ENCODE data around the gene PARP14.
"Not testable (repeated sequence)": the region's sequence is repeated elsewhere in the genome, so short reads cannot be mapped to it uniquely, and the experiment has no call there.

The PARP14 gene

DNA sequence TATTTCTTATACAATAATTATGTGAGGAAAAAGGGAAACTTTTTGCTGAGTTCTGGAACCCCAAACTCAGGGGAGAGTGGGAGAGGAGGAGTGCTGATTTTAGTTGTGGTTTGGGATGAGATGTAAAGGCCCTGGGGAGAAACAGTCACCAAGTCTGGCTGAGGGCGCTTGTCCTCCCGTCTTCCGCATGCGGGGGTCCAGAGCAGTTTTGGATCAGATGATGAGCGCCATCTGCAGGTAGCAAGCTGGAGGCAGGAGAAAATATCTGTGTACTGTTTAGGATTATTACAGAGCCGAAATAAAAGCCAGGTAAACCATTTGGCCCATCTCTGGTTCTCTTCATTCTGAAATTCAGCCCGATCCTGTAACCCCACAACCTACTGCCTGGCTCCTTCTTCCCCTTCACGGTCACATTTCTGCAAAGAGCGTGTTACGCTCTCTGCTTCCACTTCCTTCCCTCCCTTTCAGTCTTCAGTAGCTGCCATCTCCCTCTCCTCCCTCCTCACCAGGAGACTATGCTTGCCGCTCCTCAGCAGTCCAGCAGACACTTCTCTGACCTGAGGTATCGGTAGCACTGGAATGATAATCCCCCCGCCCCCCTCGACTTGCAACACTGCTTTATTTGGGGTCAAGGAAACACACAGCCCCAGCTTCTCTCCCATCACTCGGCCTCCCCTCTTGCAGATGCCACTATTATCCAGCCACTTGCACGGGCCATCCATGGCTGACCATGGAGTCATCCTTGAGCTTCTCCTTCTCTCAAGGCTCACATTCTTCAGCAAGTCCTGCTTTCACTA lies 1.4 kb upstream of the PARP14 start:
- Histone ChIP-seq H3K4me3 (ENCODE audit: low read length in 2 of 2) (peak overlapping the region; percentile 79 to 90), H3K27ac (ENCODE audit: low read length) (peak overlapping the region; percentile 94), H3K9ac (ENCODE audit: low read length in 2 of 2) (peak overlapping the region; percentile 75 to 92), H3K36me3 (ENCODE audit: control insufficient read depth in 2 of 2, insufficient read depth in 2 of 2, low read length in 2 of 2) (no peaks in the 10 kb centered on the region), H3K4me1 (ENCODE audit: control insufficient read depth, insufficient read depth, low read length) (peaks cover 31% of the 10 kb centered on the region), H3K27me3 (ENCODE audit: control insufficient read depth in 1 of 2, insufficient read depth in 2 of 2, low read length in 2 of 2) (no peaks in the 10 kb centered on the region), H3K9me3 (ENCODE audit: control insufficient read depth in 2 of 2, low read length in 2 of 2) (no peaks in the 10 kb centered on the region)

DNA sequence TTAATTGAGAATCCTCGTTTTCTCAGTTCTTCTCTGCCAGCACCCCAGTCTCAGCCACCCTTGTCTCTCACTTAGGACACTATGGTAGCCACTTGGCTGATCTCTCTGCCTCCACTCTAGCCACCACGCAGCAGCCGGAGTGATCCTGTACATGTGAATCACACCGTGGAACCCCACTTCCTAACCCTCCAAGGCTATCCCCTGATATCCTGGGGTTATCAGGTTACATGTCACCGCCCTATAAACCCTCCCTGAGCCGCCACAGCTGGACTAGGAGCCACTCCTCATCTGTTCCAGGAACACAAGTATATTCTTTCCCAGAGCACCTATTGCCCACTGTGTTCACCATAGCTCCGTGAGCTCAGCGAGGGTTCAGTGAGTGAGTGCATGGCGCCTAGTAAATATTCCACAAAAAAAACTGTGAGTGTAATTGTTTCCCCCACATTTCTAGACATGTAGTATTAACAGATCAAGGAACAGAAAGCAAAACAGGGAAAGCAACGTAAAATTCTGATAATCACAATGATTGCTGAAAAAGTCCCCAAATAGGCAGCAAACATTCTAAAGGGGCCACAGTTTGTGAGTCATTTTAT lies 661 bp upstream of the PARP14 start:
- H3K27me3 ChIP-seq (ENCODE audit: control insufficient read depth in 1 of 2, insufficient read depth in 2 of 2, low read length in 2 of 2) = no peaks in the 10 kb centered on the region
- peaks cover 31% of the 10 kb centered on the region for H3K4me1 ChIP-seq (ENCODE audit: control insufficient read depth, insufficient read depth, low read length)
- no peaks in the 10 kb centered on the region for H3K9me3 ChIP-seq (ENCODE audit: control insufficient read depth in 2 of 2, low read length in 2 of 2)
- H3K4me3 ChIP-seq (ENCODE audit: low read length in 2 of 2) = peak overlapping the region; percentile 79 to 90
- H3K27ac ChIP-seq (ENCODE audit: low read length) = peak overlapping the region; percentile 94
- H3K36me3 ChIP-seq (ENCODE audit: control insufficient read depth in 2 of 2, insufficient read depth in 2 of 2, low read length in 2 of 2) = no peaks in the 10 kb centered on the region
- peak overlapping the region; percentile 75 to 92 for H3K9ac ChIP-seq (ENCODE audit: low read length in 2 of 2)

DNA sequence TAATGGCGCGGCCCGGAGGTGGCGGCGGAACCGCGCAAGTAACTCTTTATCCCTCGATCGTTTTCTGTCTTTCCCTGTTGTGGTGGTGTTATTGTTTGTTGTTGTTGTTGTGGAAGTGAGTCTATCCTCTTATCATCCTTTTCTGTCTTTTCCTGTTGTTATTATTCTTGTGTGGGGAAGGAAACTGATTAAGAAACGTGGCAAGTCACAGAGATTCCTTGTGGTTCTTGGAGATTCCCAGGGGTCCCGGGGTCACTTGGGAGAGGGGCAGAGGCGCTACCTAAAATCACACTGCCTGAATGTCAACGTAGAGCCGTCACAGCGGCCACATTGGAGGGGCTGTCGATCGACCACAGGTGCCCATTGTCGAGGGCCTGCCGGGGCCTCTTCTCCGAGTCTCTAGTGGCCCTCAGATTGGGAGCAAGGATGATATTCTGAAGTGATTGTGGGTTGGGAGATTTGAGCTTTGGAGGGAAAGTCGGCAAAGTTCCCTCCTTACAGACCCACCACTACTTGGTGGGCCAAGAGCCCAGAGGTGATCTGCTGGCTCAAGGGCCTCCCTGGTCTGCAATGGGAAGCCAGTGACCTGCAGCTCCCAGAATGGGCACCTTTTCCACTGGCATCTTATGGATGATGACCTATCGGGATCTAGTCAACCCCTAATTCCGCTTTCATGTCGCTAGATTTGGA lies 790 bp downstream of the PARP14 start:
- H3K27ac ChIP-seq (ENCODE audit: low read length) = peak overlapping the region; percentile 94
- H3K9me3 ChIP-seq (ENCODE audit: control insufficient read depth in 2 of 2, low read length in 2 of 2) = no peaks in the 10 kb centered on the region
- peak overlapping the region; percentile 79 to 90 for H3K4me3 ChIP-seq (ENCODE audit: low read length in 2 of 2)
- peaks cover under 1 to 8% of the 10 kb centered on the region in 2 donors for H3K36me3 ChIP-seq (ENCODE audit: control insufficient read depth in 2 of 2, insufficient read depth in 2 of 2, low read length in 2 of 2)
- H3K9ac ChIP-seq (ENCODE audit: low read length in 2 of 2) = peak overlapping the region; percentile 75 to 80
- H3K4me1 ChIP-seq (ENCODE audit: control insufficient read depth, insufficient read depth, low read length) = peaks cover 31% of the 10 kb centered on the region
- H3K27me3 ChIP-seq (ENCODE audit: control insufficient read depth in 1 of 2, insufficient read depth in 2 of 2, low read length in 2 of 2) = no peaks in the 10 kb centered on the region

DNA sequence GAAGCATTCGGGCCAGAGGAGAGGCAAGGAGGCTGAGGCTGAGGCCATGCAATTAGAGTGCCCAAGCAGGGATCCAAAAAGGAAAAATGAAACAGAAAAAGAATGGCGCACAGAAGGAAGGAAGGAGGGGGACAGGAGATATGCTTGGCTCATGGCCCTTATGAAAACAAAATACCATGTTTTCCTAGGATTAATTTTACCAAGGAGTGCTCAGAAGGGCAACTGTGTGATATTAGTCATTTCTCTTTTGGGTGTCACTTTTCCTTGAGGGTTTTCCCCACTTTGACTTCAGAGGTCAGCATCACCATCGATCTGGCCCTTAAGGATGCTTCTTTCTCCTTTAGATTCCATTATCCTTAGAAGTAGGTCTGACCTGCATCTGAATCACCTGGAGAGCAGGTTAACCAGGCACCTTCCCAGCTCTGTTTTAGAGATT lies 1.4 kb downstream of the PARP14 start:
- H3K4me3 ChIP-seq (ENCODE audit: low read length in 2 of 2) = peak overlapping the region; percentile 79 to 90
- H3K27ac ChIP-seq (ENCODE audit: low read length) = peak overlapping the region; percentile 94
- peak overlapping the region; percentile 75 to 80 for H3K9ac ChIP-seq (ENCODE audit: low read length in 2 of 2)
- peaks cover 31% of the 10 kb centered on the region for H3K4me1 ChIP-seq (ENCODE audit: control insufficient read depth, insufficient read depth, low read length)
- no peaks in the 10 kb centered on the region for H3K27me3 ChIP-seq (ENCODE audit: control insufficient read depth in 1 of 2, insufficient read depth in 2 of 2, low read length in 2 of 2)
- peaks cover 6 to 10% of the 10 kb centered on the region in 2 donors for H3K36me3 ChIP-seq (ENCODE audit: control insufficient read depth in 2 of 2, insufficient read depth in 2 of 2, low read length in 2 of 2)
- no peaks in the 10 kb centered on the region for H3K9me3 ChIP-seq (ENCODE audit: control insufficient read depth in 2 of 2, low read length in 2 of 2)

DNA sequence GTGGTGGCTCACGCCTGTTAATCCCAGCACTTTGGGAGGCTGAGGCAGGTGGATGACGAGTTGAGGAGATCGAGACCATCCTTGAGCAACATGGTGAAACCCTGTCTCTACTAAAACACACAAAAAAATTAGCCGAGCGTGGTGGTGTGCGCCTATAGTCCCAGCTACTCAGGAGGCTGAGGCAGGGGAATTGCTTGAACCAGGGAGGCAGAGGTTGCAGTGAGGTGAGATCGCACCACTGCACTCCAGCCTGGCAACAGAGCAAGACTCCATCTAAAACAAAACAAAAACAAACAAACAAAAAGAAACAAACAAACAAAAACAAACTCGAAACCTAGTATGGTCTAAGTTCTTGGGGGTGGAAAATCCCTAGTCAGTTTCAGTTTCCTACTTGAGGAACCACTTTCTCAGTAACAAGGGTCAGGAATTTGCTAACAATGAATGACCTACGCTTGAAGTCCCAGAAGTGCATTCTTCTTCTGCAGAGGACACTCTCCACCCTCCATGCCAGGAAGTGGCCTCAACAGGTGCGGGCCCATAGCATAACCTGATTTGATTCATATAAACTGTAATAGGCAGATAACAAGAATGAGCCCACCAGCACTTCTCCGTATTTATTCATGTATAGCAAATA lies 2.3 kb downstream of the PARP14 start:
- H3K9me3 ChIP-seq (ENCODE audit: control insufficient read depth in 2 of 2, low read length in 2 of 2); H3K27ac ChIP-seq (ENCODE audit: low read length); H3K9ac ChIP-seq (ENCODE audit: low read length in 2 of 2); H3K27me3 ChIP-seq (ENCODE audit: control insufficient read depth in 1 of 2, insufficient read depth in 2 of 2, low read length in 2 of 2): not testable (repeated sequence)
- Histone ChIP-seq H3K4me1 (ENCODE audit: control insufficient read depth, insufficient read depth, low read length) (peaks cover 31% of the 10 kb centered on the region), H3K36me3 (ENCODE audit: control insufficient read depth in 2 of 2, insufficient read depth in 2 of 2, low read length in 2 of 2) (peaks cover 14 to 17% of the 10 kb centered on the region in 2 donors), H3K4me3 (ENCODE audit: low read length in 2 of 2) (peak overlapping the region in 1 of 2 donors; percentile 15)

DNA sequence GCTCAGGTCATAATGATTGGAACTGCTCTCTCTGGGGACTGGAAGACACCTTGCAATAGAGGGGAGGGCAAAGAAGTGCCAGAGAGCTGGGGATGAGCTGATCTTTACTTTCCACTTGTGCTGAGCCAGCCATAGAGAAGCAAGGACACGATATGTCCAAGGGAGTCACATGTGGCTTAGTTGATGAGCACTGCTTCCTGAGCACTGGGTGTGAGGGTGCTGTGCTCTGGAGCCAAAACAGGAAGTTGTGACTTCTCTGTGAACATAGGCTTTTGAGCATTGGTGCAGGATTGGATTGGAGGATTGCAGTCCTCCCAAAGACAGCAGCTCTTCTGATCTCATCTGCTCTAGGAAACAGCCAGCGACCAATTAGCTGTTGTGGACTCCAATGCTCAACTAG lies 6.7 kb downstream of the PARP14 start:
- no peak overlapping the region for H3K4me3 ChIP-seq (ENCODE audit: low read length in 2 of 2)

DNA sequence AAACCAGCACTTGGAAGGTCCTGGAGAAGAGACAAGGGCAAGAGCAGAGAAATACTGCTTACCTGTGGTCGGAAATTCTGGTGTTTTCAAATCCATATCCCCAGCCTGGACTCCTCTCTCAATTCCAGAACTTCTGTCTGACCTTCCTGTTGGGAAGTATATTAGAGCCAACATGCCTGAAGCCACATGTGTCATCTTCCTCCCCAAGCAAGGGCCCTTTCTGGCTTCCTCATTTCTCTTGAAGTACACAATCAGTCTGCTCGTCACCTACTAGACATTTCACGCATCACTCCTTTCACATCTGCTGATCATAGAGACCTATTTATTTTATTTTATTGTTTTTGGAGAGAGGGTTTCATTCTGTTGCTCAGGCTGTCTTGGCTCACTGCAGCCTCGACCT lies 8.4 kb downstream of the PARP14 start:
- Histone ChIP-seq H3K4me3 (ENCODE audit: low read length in 2 of 2) (no peak overlapping the region), H3K36me3 (ENCODE audit: control insufficient read depth in 2 of 2, insufficient read depth in 2 of 2, low read length in 2 of 2) (peaks cover 34 to 38% of the 10 kb centered on the region in 2 donors), H3K27ac (ENCODE audit: low read length) (no peak overlapping the region), H3K9ac (ENCODE audit: low read length in 2 of 2) (no peak overlapping the region), H3K4me1 (ENCODE audit: control insufficient read depth, insufficient read depth, low read length) (no peaks in the 10 kb centered on the region), H3K9me3 (ENCODE audit: control insufficient read depth in 2 of 2, low read length in 2 of 2) (no peaks in the 10 kb centered on the region), H3K27me3 (ENCODE audit: control insufficient read depth in 1 of 2, insufficient read depth in 2 of 2, low read length in 2 of 2) (no peaks in the 10 kb centered on the region)

More for the DNA sequence above, 6.7 kb downstream of the PARP14 start:
- peaks cover 21 to 28% of the 10 kb centered on the region in 2 donors for H3K36me3 ChIP-seq (ENCODE audit: control insufficient read depth in 2 of 2, insufficient read depth in 2 of 2, low read length in 2 of 2)
- H3K4me1 ChIP-seq (ENCODE audit: control insufficient read depth, insufficient read depth, low read length) = peaks cover 2% of the 10 kb centered on the region
- H3K9ac ChIP-seq (ENCODE audit: low read length in 2 of 2) = no peak overlapping the region
- H3K27me3 ChIP-seq (ENCODE audit: control insufficient read depth in 1 of 2, insufficient read depth in 2 of 2, low read length in 2 of 2) = no peaks in the 10 kb centered on the region
- H3K27ac ChIP-seq (ENCODE audit: low read length) = no peak overlapping the region
- H3K9me3 ChIP-seq (ENCODE audit: control insufficient read depth in 2 of 2, low read length in 2 of 2) = no peaks in the 10 kb centered on the region

DNA sequence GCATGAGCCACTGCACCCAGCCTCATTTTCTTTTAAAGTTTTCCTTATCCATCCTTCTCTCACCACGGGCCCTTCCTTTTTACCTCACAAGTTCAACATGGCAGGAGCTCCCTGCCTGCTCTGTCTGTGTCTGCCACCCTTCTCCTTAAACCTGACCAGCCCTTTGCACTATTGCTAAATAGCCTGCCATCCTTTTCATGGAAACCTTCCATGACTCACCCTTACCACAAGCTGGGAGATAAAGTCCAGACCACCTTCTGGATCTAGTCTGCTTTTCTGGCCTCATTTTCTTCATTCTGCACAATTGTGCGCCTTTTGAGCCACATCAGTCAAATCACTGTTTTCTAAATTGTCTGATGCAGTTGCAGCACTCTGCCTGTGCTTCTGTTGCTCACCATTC lies 8.9 kb downstream of the PARP14 start:
- Histone ChIP-seq H3K4me3 (ENCODE audit: low read length in 2 of 2) (no peak overlapping the region), H3K36me3 (ENCODE audit: control insufficient read depth in 2 of 2, insufficient read depth in 2 of 2, low read length in 2 of 2) (peaks cover 37 to 42% of the 10 kb centered on the region in 2 donors), H3K27ac (ENCODE audit: low read length) (no peak overlapping the region), H3K9me3 (ENCODE audit: control insufficient read depth in 2 of 2, low read length in 2 of 2) (no peaks in the 10 kb centered on the region), H3K9ac (ENCODE audit: low read length in 2 of 2) (no peak overlapping the region), H3K4me1 (ENCODE audit: control insufficient read depth, insufficient read depth, low read length) (no peaks in the 10 kb centered on the region), H3K27me3 (ENCODE audit: control insufficient read depth in 1 of 2, insufficient read depth in 2 of 2, low read length in 2 of 2) (no peaks in the 10 kb centered on the region)

DNA sequence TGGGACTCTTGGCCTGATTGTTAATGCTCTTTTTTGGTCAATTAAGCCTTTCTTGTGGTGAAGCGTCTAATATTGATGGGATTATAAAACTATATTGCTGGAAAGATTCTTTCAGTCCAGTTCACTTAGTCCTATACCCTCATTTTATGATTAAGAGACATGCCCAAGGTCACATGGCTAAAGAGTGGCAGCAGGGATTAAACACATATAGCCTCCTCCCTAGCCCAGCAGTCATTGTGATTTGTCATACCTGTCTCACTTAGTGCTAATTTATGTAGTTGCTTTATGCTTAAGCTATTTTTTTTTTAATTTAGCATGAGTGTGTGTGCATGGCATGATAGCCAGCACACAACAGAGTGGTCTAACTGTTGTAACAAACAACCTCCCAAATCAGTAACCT lies 9.5 kb downstream of the PARP14 start:
- H3K27me3 ChIP-seq (ENCODE audit: control insufficient read depth in 1 of 2, insufficient read depth in 2 of 2, low read length in 2 of 2) = no peaks in the 10 kb centered on the region
- no peaks in the 10 kb centered on the region for H3K4me1 ChIP-seq (ENCODE audit: control insufficient read depth, insufficient read depth, low read length)
- no peaks in the 10 kb centered on the region for H3K9me3 ChIP-seq (ENCODE audit: control insufficient read depth in 2 of 2, low read length in 2 of 2)
- H3K4me3 ChIP-seq (ENCODE audit: low read length in 2 of 2) = no peak overlapping the region
- no peak overlapping the region for H3K27ac ChIP-seq (ENCODE audit: low read length)
- no peak overlapping the region for H3K9ac ChIP-seq (ENCODE audit: low read length in 2 of 2)
- H3K36me3 ChIP-seq (ENCODE audit: control insufficient read depth in 2 of 2, insufficient read depth in 2 of 2, low read length in 2 of 2) = peaks cover 41 to 47% of the 10 kb centered on the region in 2 donors

DNA sequence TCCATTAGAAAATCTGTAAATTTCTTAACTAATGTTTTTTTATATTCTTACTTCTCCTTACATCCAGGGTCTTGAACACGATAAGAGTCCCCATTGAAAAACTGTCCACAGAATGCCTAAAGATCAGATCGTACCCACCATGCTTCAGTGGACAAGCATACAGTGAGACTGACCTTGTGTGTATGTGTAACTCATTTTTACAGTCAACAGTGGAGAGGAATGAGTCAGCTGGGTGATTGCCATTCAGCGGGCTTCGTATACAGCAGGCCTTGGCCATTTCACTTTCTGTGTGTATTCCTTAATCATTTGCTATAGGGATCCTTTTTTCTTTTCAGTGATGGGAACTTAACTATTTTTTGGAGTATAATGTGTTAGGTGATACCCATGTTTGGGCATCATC lies 10.6 kb downstream of the PARP14 start:
- Histone ChIP-seq H3K9ac (ENCODE audit: low read length in 2 of 2) (no peak overlapping the region), H3K27ac (ENCODE audit: low read length) (no peak overlapping the region), H3K4me1 (ENCODE audit: control insufficient read depth, insufficient read depth, low read length) (no peaks in the 10 kb centered on the region), H3K4me3 (ENCODE audit: low read length in 2 of 2) (no peak overlapping the region), H3K9me3 (ENCODE audit: control insufficient read depth in 2 of 2, low read length in 2 of 2) (no peaks in the 10 kb centered on the region), H3K36me3 (ENCODE audit: control insufficient read depth in 2 of 2, insufficient read depth in 2 of 2, low read length in 2 of 2) (peaks cover 43 to 44% of the 10 kb centered on the region in 2 donors), H3K27me3 (ENCODE audit: control insufficient read depth in 1 of 2, insufficient read depth in 2 of 2, low read length in 2 of 2) (no peaks in the 10 kb centered on the region)

Data from stomach smooth muscle (tissue), 2 donors.